Measurements from ENCODE around the gene CHST11.
A peak's percentile ranks its signal among the peaks of the same experiment; 100 is the strongest.

CHST11 gene

GRCh38 chr12:104657726-104658484, 201.2 kb downstream of the CHST11 start:
- no peak for DNase-seq (ENCODE audit: low read depth, low spot score)
- H3K27ac ChIP-seq: no peak overlapping the region

GRCh38 chr12:104659058-104659457, 202.3 kb downstream of the CHST11 start:
- no peak overlapping the region for H3K27ac ChIP-seq
- DNase-seq (ENCODE audit: low read depth, low spot score): no peak

- DNase-seq (ENCODE audit: low read depth, low spot score): no peak
- no peak overlapping the region for H3K27ac ChIP-seq
Measured at GRCh38 chr12:104662203-104662602, 205.5 kb downstream of the CHST11 start.

GRCh38 chr12:104662908-104663307, 206.2 kb downstream of the CHST11 start:
- H3K27ac ChIP-seq: no peak overlapping the region
- no peak for DNase-seq (ENCODE audit: low read depth, low spot score)

- no peak overlapping the region for H3K27ac ChIP-seq
- DNase-seq (ENCODE audit: low read depth, low spot score): no peak
Measured at GRCh38 chr12:104664351-104664750, 207.6 kb downstream of the CHST11 start.

DNA sequence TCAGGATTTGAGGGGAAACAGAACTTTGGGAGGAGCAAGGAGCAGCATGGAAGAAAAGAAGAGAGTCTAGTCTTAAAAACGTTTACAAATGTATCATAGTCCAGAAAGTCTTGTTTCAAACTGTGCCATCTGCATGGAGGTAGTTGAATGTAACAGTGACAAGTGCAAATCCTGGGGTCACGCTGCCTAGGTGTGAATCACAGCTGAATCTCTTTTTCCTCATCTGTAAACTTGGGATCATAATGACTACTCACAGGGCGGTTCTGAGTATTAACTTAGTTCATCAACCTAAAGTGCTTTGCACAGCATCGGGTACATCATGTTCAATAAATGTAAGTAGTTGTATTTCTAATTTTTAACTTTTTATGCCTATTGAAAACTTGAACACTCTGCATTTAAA, 208.5 kb downstream of the CHST11 start:
- no peak overlapping the region for H3K27ac ChIP-seq
- no peak for DNase-seq (ENCODE audit: low read depth, low spot score)

DNA sequence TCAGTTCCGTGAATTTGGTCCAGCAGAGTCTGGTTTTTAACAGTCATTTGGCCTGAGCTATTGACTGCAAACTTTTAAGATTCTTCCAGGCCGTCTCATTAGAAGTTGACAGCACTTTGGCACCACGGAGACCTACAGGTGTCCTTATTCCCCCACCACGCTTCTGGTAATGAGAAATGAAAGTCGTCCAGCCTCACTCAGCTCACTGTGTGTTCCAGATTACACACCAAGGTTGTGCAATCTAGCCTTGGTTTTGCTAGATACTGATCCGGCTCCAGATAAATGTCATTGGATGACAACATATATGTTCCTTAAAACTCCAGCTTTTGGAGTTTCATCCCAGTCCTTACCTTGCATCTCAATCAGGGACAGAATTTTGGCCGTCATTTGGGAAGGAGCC, 210.4 kb downstream of the CHST11 start:
- no peak for DNase-seq (ENCODE audit: low read depth, low spot score)
- H3K27ac ChIP-seq: no peak overlapping the region

DNA sequence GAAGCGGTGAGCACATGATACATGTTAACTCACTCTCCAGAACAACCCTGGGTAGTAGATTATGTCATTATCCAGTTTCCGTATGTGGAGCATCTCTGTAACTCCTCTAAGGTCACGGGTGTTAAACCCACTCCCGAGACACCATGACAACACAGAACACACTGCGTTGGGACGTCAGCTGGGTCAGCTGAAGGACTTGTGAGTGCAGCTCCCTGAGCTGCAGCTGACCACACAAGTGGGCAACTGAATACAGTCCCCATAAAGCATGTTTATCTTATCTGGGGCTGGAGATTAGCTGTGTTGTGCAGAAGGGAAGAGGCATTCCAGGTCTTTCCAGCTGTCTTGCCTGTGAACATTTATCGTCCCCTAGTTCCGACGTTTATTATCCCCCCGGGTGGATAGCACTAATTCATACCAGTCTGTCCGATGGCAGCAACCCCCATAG, 211.5 kb downstream of the CHST11 start:
- peak overlapping the region; percentile 32 for H3K27ac ChIP-seq
- DNase-seq (ENCODE audit: low read depth, low spot score): no peak

- peak overlapping the region; percentile 32 for H3K27ac ChIP-seq
- DNase-seq (ENCODE audit: low read depth, low spot score): peak; percentile 14
Measured at GRCh38 chr12:104669089-104669721, 212.5 kb downstream of the CHST11 start.

GRCh38 chr12:104669851-104670337, 213.1 kb downstream of the CHST11 start:
- no peak for DNase-seq (ENCODE audit: low read depth, low spot score)
- H3K27ac ChIP-seq: peak overlapping the region; percentile 32

DNA sequence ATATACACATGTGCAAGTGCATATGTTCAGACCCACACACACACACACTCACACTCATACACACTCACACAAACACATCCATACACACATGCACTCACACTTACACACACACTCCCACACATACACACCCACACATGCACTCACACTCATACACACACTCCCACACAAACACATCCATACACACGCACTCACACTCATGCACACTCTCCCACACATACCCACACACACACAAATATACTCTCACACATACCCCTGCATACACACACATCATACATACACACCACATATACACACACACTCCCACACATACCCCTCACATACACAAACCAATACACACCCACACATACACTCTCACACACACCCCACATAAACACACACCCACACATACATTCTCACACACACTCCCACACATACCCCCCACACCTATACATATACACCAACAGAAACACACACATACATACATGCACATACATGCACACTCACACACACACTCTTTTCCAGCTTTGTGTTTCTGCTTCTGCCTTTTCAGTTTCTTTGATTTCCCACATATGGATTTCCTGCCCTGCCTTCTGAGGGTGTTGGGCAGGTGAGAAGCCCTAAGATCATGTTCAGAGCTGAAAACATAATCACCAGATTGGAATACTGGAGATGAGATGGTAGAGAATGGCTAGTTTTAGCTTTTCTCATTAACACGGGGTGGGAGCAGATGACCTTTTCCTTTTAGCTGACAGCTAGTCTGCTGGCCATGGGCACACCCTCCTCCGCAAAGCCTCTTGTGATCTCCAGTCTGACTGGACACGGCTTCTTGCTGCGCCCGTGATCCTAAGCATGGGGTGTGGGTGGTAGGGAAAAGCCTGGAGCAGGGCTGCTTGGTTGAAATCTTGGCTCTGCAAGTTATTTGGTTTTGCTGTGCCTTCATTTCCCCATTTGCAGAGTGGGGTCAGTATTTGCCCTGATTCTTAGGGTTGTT, 214.0 kb downstream of the CHST11 start:
- peak overlapping the region; percentile 67 for H3K27ac ChIP-seq
- no peak for DNase-seq (ENCODE audit: low read depth, low spot score)

DNA sequence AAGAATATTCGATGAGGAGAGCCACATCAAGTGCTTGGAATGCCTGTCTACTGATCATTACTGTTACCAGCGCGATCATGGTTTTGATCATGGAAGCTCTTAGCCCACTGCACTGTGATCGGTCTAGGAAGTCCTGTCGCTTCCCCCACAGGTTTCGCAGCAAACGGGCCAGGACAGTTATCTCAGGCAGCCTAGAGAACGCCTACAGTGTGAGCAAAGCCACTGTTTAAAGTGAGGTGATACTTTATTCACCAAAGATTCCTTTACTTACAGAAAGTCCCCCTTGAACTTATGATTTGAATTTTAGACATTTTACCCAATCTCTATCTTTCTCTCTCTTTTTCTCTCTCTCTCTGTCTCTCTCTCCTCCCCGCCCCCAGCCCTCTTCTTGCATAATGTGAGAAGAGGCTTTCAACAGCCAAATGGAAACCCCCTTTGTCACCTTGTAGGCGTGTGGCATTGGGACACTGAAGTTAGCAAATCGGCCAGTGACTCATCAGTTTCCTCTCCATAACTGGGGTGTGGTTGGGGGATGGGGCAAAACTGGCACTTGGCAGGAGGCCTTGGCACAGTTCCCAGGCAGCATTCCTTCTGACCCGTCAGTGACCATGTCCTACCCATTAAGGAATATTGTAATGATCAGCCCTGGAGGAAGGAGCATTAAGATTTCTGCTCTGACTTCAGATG, 214.8 kb downstream of the CHST11 start:
- DNase-seq (ENCODE audit: low read depth, low spot score): peak; percentile 75
- peak overlapping the region; percentile 67 for H3K27ac ChIP-seq

DNA sequence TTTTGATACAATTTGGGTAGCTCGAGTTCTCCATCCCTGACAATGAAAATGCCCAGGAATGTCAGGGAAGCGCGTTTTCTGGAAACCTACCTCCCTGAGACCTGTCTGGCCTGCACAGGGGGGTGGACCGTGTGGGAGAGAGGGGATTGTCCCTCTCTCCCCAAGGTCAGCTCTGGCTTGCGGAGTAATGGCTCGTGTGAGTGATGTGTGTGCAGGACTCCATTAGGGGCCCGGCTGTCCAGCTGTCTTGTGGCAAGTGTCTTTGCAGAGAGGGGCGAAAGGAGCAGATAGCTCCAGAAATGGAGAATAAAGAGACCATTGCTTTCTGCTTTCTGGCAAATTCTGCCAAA, 215.3 kb downstream of the CHST11 start:
- DNase-seq (ENCODE audit: low read depth, low spot score): no peak
- H3K27ac ChIP-seq: peak overlapping the region; percentile 67

GRCh38 chr12:104672501-104673265, 215.9 kb downstream of the CHST11 start:
- DNase-seq (ENCODE audit: low read depth, low spot score): peak; percentile 39
- peak overlapping the region; percentile 67 for H3K27ac ChIP-seq

DNA sequence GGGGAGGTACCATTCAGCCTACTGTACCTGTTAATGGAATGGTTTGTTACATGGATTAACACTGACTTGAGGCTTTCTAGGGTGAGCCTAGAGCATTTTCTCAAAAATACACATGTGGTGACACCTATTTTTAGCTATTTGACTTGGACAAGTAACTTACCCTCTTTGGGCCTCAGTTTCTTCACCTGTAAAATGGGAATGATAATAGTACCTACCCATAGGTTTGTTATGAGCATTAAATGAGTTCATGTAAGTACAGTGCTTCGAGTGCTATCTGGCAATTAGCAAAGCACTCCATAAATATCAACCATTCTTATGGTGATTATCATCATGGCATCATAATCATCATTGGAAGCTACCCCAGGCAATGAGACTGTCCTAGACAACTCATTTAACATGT, 216.5 kb downstream of the CHST11 start:
- no peak for DNase-seq (ENCODE audit: low read depth, low spot score)
- peak overlapping the region; percentile 67 for H3K27ac ChIP-seq

- H3K27ac ChIP-seq: no peak overlapping the region
- DNase-seq (ENCODE audit: low read depth, low spot score): no peak
Measured at GRCh38 chr12:104673696-104674482, 217.1 kb downstream of the CHST11 start.

DNA sequence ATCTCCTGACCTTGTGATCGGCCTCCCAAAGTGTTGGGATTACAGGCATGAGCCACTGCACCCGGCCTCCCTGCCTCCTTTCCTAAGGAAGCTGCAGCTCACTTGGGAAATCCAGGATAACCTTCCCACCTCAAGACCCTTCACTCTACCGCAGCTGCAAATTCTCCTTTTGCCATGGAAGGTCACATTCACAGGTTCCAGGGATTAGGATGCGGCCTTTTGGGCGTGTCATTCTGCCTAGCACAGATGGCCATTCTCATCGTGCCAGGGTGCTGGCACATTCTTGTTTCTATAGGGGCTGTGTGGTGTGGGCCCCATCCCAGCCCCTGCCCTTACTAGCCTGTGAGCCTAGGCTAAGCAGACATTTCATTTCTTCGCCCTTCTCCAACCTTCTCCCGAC, 219.9 kb downstream of the CHST11 start:
- no peak for DNase-seq (ENCODE audit: low read depth, low spot score)
- H3K27ac ChIP-seq: no peak overlapping the region

GRCh38 chr12:104677441-104678089, 220.8 kb downstream of the CHST11 start:
- DNase-seq (ENCODE audit: low read depth, low spot score): peak; percentile 29
- peak overlapping the region; percentile 29 for H3K27ac ChIP-seq

Data from epithelial cell of prostate (primary cell).